Naive thymus-derived CD4-positive, alpha-beta T cell (primary cell): ENCODE measurements around the gene TM2D3. TPM values are rescaled to one million over a fixed set of nuclear protein-coding genes. Genes with fewer than 3 reads are reported as not detected.

ENCODE experiments used
- ATAC-seq: fragments of 150-1000 bp; cut with Tn5 transposase; 2 replicates; pipeline ENCODE4 v1.10.0; 2021; ENCODE audit warnings: mild to moderate bottlenecking, moderate library complexity
- CTCF ChIA-PET: fragments of 350-600 bp; sonication (Branson Sonifier 250); formaldehyde crosslinking; loops from one replicate; lab custom pipeline; 2021; ENCODE audit warnings: antibody characterized with exemption; lab: Charles Lee
- POLR2A ChIA-PET: fragments of 350-600 bp; sonication (Branson Sonifier 250); formaldehyde crosslinking; loops from one replicate; lab custom pipeline; 2021; ENCODE audit warnings: antibody characterized with exemption, inconsistent platforms; lab: Charles Lee
- DNase-seq, 9 donors: peaks; one replicate each; pipeline versions ENCODE4 v3.0.0 to v3.0.0-alpha.2; 2020 to 2022; ENCODE audit warnings: mixed read lengths in 1 of 9
- H3K27ac ChIP-seq: one replicate; pipeline ENCODE4 v1.7.0; 2013; ENCODE audit warnings: mild to moderate bottlenecking, low read depth, low read length, moderate library complexity
- H3K27me3 ChIP-seq, 2 donors: one replicate each; pipeline ENCODE4 v1.7.0; 2013; ENCODE audit warnings: low read length in 2 of 2, mild to moderate bottlenecking in 2 of 2, moderate library complexity in 2 of 2; ENCODE audit not compliant: control insufficient read depth in 2 of 2, insufficient read depth in 2 of 2
- H3K36me3 ChIP-seq, 3 experiments: 1 replicate in 2 of 3; 2 replicates in 1 of 3; pipeline ENCODE4 v1.7.0; 2013; ENCODE audit warnings: low read length in 3 of 3, mild to moderate bottlenecking in 3 of 3, moderate library complexity in 1 of 3; ENCODE audit not compliant: insufficient read depth in 3 of 3, control insufficient read depth in 2 of 3
- H3K4me1 ChIP-seq, 2 donors: one replicate each; pipeline ENCODE4 v1.7.0; 2013; ENCODE audit warnings: low read length in 2 of 2, mild to moderate bottlenecking in 2 of 2, moderate library complexity in 1 of 2; ENCODE audit not compliant: control insufficient read depth in 2 of 2, insufficient read depth in 2 of 2
- H3K4me3 ChIP-seq: 2 replicates; pipeline ENCODE4 v1.7.0; 2013; ENCODE audit warnings: mild to moderate bottlenecking, low read length
- H3K9me3 ChIP-seq, 3 experiments: 1 replicate in 2 of 3; 2 replicates in 1 of 3; pipeline ENCODE4 v1.7.0; 2013; ENCODE audit warnings: low read length in 3 of 3; ENCODE audit not compliant: control insufficient read depth in 2 of 3
- H3K27ac Mint-ChIP-seq, 9 donors: one replicate each; pipeline ENCODE4 v1.8.0; 2020 to 2022; ENCODE audit warnings: mixed read lengths in 9 of 9, mild to moderate bottlenecking in 8 of 9, moderate library complexity in 5 of 9, inconsistent platforms in 2 of 9
- H3K27me3 Mint-ChIP-seq, 5 donors: one replicate each; pipeline ENCODE4 v1.8.0; 2021 to 2022; ENCODE audit warnings: mixed read lengths in 5 of 5, mild to moderate bottlenecking in 1 of 5
- H3K36me3 Mint-ChIP-seq, 5 donors: one replicate each; pipeline ENCODE4 v1.8.0; 2020 to 2022; ENCODE audit warnings: mixed read lengths in 5 of 5, mild to moderate bottlenecking in 3 of 5, inconsistent platforms in 1 of 5
- H3K4me1 Mint-ChIP-seq, 7 donors: one replicate each; pipeline ENCODE4 v1.8.0; 2020 to 2022; ENCODE audit warnings: mixed read lengths in 7 of 7, mild to moderate bottlenecking in 3 of 7, inconsistent platforms in 1 of 7
- H3K4me3 Mint-ChIP-seq, 10 donors: one replicate each; pipeline ENCODE4 v1.8.0; 2020 to 2022; ENCODE audit warnings: mild to moderate bottlenecking in 10 of 10, mixed read lengths in 10 of 10, moderate library complexity in 6 of 10, inconsistent platforms in 2 of 10
- H3K9me3 Mint-ChIP-seq, 11 donors: one replicate each; pipeline ENCODE4 v1.8.0; 2020 to 2022; ENCODE audit warnings: mixed read lengths in 11 of 11, mild to moderate bottlenecking in 4 of 11, inconsistent platforms in 1 of 11, moderate library complexity in 1 of 11
- intact Hi-C, 2 donors: fragments of 100-400 bp; cut with micrococcal nuclease; formaldehyde crosslinking; loops; one replicate each; pipeline ENCODE4 v1.15.1; 2023
- polyA plus RNA-seq, 2 donors: library from polyadenylated mRNA; unstranded; fragments of 300-500 nt; fragmentation: Illumina TruSeq; gene quantifications; one replicate each; pipeline ENCODE4 v1.2.3, GENCODE V29; 2021
- total RNA-seq, 6 experiments: library from RNA in 5 of 6; stranded (reverse) in 5 of 6; gene quantifications; 1 replicate in 5 of 6; 2 replicates in 1 of 6; pipeline ENCODE4 v1.2.3 and lab custom pipeline; 2021 to 2026

TM2D3 gene
- total and polyA plus RNA-seq, 7 experiments from 2014 or later, result 42.8 to 105 (median 81.9) TPM

GRCh38 chr15:101618076-101618475 lies 34.1 kb downstream of the TM2D3 start:
- ATAC-seq, result no peak
- Histone ChIP-seq H3K9me3 (no peaks in the 10 kb centered on the region), H3K27ac (no peak overlapping the region), H3K36me3 (peaks cover 0 to 12% (median 0%) of the 10 kb centered on the region in 3 experiments), H3K4me1 (peaks cover 0 to 11% of the 10 kb centered on the region in 2 donors), H3K4me3 (no peak overlapping the region), H3K27me3 (no peaks in the 10 kb centered on the region)
- Mint-ChIP-seq H3K27me3 (no peaks in the 10 kb centered on the region), H3K9me3 (peaks cover 0 to 5% (median 0%) of the 10 kb centered on the region in 11 donors), H3K27ac (peak overlapping the region in 1 of 9 donors; percentile 30), H3K4me1 (peaks cover 8 to 25% (median 15%) of the 10 kb centered on the region in 7 donors), H3K4me3 (no peak overlapping the region), H3K36me3 (peaks cover 1 to 30% (median 5%) of the 10 kb centered on the region in 5 donors)
- intact Hi-C loops, result no loop called here
- DNase-seq, result no peak
- ChIA-PET POLR2A (no interaction called here), CTCF (no interaction called here)

DNA sequence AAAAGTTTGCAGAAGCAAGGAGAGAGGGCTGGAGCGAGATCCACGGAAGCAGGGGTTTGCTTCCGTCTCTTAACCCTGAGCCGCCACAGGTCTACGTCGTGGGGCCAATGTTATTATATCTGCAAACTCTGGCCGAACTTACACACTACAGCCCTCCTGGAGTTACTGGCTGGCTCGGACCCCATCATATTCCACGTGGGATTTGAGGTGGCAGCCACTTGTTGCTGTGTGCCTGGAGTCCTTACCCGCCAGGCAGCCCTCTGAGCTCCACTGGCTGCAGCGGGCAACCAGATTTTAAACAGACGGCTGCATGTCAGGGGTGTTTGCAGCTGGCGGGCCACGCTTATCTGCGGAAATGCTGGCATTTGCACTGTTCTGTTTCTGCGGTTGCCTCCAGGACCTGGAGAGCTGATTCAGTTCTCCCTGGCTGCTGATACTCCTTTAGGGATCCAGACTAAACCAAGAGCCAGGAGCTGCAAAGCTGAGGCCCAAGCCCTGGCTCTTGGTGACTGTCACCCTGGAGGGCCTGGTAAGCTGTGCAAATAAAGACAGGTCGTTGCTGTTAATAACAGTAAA lies 34.7 kb downstream of the TM2D3 start:
- no peak overlapping the region for H3K4me3 ChIP-seq
- intact Hi-C loops, result no loop called here
- Mint-ChIP-seq H3K4me1 (peaks cover 5 to 23% (median 11%) of the 10 kb centered on the region in 7 donors), H3K27ac (peak overlapping the region in 1 of 9 donors; percentile 40), H3K4me3 (no peak overlapping the region), H3K27me3 (no peaks in the 10 kb centered on the region), H3K9me3 (peaks cover 0 to 2% (median 0%) of the 10 kb centered on the region in 11 donors), H3K36me3 (peaks cover 0 to 24% (median 4%) of the 10 kb centered on the region in 5 donors)
- no peaks in the 10 kb centered on the region for H3K27me3 ChIP-seq
- H3K9me3 ChIP-seq, result no peaks in the 10 kb centered on the region
- ChIA-PET POLR2A (no interaction called here), CTCF (no interaction called here)
- no peak overlapping the region for H3K27ac ChIP-seq
- no peak for ATAC-seq
- H3K36me3 ChIP-seq, result peaks cover 0 to 12% (median 0%) of the 10 kb centered on the region in 3 experiments
- H3K4me1 ChIP-seq, result peaks cover 0 to 8% of the 10 kb centered on the region in 2 donors
- no peak for DNase-seq

- no peak overlapping the region for H3K4me3 Mint-ChIP-seq
- no peaks in the 10 kb centered on the region for H3K4me1 ChIP-seq
- H3K9me3 ChIP-seq, result no peaks in the 10 kb centered on the region
- peaks cover 0 to 12% (median 0%) of the 10 kb centered on the region in 3 experiments for H3K36me3 ChIP-seq
- H3K4me3 ChIP-seq, result no peak overlapping the region
- peaks cover 0 to 14% (median 0%) of the 10 kb centered on the region in 5 donors for H3K36me3 Mint-ChIP-seq
- H3K27me3 Mint-ChIP-seq, result no peaks in the 10 kb centered on the region
- intact Hi-C loops, result no loop called here
- no peak overlapping the region for H3K27ac ChIP-seq
- no peak overlapping the region for H3K27ac Mint-ChIP-seq
- peaks cover 0 to 14% (median 0%) of the 10 kb centered on the region in 7 donors for H3K4me1 Mint-ChIP-seq
- ATAC-seq (no peak), DNase-seq (no peak)
- no peaks in the 10 kb centered on the region for H3K27me3 ChIP-seq
- CTCF ChIA-PET, result interaction anchor here (0.7 kb wide), 1 partner anchor 8 kb away, joined by 3 read pairs; no protein-coding TSS in a partner anchor
- POLR2A ChIA-PET, result no interaction called here
- H3K9me3 Mint-ChIP-seq, result no peaks in the 10 kb centered on the region
Measured at GRCh38 chr15:101615986-101616848, 36.0 kb downstream of the TM2D3 start.

GRCh38 chr15:101615414-101615985 lies 36.7 kb downstream of the TM2D3 start:
- no peak overlapping the region for H3K4me3 Mint-ChIP-seq
- intact Hi-C loops, result no loop called here
- ATAC-seq, result peak; percentile 19
- H3K9me3 Mint-ChIP-seq, result no peaks in the 10 kb centered on the region
- ChIA-PET POLR2A (no interaction called here), CTCF (no interaction called here)
- no peak for DNase-seq
- peaks cover 0 to 12% (median 0%) of the 10 kb centered on the region in 7 donors for H3K4me1 Mint-ChIP-seq
- H3K27ac Mint-ChIP-seq, result no peak overlapping the region
- H3K27me3 ChIP-seq, result no peaks in the 10 kb centered on the region
- no peak overlapping the region for H3K4me3 ChIP-seq
- no peaks in the 10 kb centered on the region for H3K4me1 ChIP-seq
- H3K27me3 Mint-ChIP-seq, result no peaks in the 10 kb centered on the region
- peaks cover 0 to 7% (median 0%) of the 10 kb centered on the region in 5 donors for H3K36me3 Mint-ChIP-seq
- no peak overlapping the region for H3K27ac ChIP-seq
- H3K9me3 ChIP-seq, result no peaks in the 10 kb centered on the region
- peaks cover 0 to 5% (median 0%) of the 10 kb centered on the region in 3 experiments for H3K36me3 ChIP-seq

DNA sequence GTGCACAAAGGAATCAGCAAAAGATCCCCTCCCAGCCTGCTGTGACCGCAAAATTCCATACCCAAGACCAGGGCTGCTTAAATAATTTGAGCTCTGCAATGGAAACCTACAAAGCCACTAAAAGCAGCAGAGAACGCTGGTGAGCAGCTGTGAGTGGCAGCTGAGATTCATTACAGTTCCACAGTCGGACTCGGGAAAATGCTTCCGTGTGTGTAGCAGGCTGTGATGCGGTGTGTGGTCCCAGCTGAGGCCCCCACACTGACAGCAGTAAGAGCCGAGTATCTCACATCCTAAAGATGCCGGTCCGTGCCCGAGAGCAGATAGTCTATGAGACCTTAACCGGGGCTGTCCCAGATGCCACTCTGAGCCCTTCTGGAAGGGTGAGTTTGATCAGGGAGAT lies 37.4 kb downstream of the TM2D3 start:
- Mint-ChIP-seq H3K27ac (no peak overlapping the region), H3K36me3 (peaks cover 0 to 3% (median 0%) of the 10 kb centered on the region in 5 donors), H3K27me3 (no peaks in the 10 kb centered on the region), H3K4me3 (no peak overlapping the region), H3K4me1 (peaks cover 0 to 12% (median 0%) of the 10 kb centered on the region in 7 donors), H3K9me3 (no peaks in the 10 kb centered on the region)
- Histone ChIP-seq H3K4me3 (no peak overlapping the region), H3K4me1 (no peaks in the 10 kb centered on the region), H3K9me3 (no peaks in the 10 kb centered on the region), H3K36me3 (peaks cover 0 to 5% (median 0%) of the 10 kb centered on the region in 3 experiments), H3K27ac (no peak overlapping the region), H3K27me3 (no peaks in the 10 kb centered on the region)
- ATAC-seq (no peak), DNase-seq (no peak)
- ChIA-PET POLR2A (no interaction called here), CTCF (interaction anchor here (0.6 kb wide), 1 partner anchor 12 kb away, joined by 3 read pairs; no protein-coding TSS in a partner anchor)
- intact Hi-C loops, result no loop called here

DNA sequence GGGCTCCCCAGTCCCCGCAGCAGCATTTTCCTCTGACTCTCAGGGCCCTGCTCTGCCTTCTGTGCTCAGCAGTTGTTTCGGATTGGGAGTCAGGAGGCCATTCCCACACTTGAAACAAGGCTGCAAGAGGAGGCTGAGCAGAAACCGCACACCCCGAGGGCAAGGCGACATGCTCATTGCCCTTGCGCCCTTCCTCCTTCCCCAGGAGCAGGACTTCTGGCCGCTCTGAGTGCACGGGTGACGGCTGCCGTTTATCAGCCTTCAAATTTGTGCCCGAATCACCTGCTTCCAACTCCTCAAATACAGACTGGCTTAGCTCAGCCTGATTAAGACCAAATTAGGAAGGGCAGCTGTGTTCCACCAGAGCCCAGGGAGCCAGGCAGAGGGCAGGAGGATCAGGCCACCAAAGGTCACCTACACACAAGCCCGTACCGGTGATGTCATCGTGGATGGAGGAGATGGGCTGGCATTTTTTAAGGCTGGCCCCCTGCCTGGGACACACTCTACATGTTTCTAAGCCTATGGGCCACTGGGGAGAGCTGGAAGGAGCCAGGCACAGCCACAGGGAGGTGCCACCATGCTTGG lies 38.1 kb downstream of the TM2D3 start:
- H3K4me3 Mint-ChIP-seq, result no peak overlapping the region
- peaks cover 0 to 5% (median 0%) of the 10 kb centered on the region in 3 experiments for H3K36me3 ChIP-seq
- H3K4me3 ChIP-seq, result no peak overlapping the region
- CTCF ChIA-PET, result interaction anchor here (0.6 kb wide), 1 partner anchor 11 kb away, joined by 3 read pairs; no protein-coding TSS in a partner anchor
- H3K27ac Mint-ChIP-seq, result no peak overlapping the region
- no peak for DNase-seq
- intact Hi-C loops, result no loop called here
- H3K9me3 ChIP-seq, result no peaks in the 10 kb centered on the region
- POLR2A ChIA-PET, result no interaction called here
- no peak overlapping the region for H3K27ac ChIP-seq
- peaks cover 0 to 3% (median 0%) of the 10 kb centered on the region in 5 donors for H3K36me3 Mint-ChIP-seq
- H3K27me3 Mint-ChIP-seq, result no peaks in the 10 kb centered on the region
- H3K27me3 ChIP-seq, result no peaks in the 10 kb centered on the region
- no peaks in the 10 kb centered on the region for H3K4me1 ChIP-seq
- peaks cover 0 to 12% (median 0%) of the 10 kb centered on the region in 7 donors for H3K4me1 Mint-ChIP-seq
- no peak for ATAC-seq
- no peaks in the 10 kb centered on the region for H3K9me3 Mint-ChIP-seq
